WERI-Rb-1 (cell line): Measurements from ENCODE around the gene CCNQ.
A peak's percentile ranks its signal among the peaks of the same experiment; 100 is the strongest.

ENCODE experiments used
- DNase-seq: peaks from one replicate; pipeline ENCODE4 v3.0.0-alpha.2; 2020
- H3K27ac ChIP-seq: fragments of 250-450 bp; sonication (Bioruptor Pico); 2 replicates; pipeline ENCODE4 v1.5.1; 2020; ENCODE audit warnings: mild to moderate bottlenecking, moderate library complexity
- H3K27me3 ChIP-seq: fragments of 250-450 bp; sonication (Bioruptor Pico); 2 replicates; pipeline ENCODE4 v1.5.1; 2021; ENCODE audit warnings: mild to moderate bottlenecking, low read depth, moderate library complexity; ENCODE audit not compliant: insufficient read depth, severe bottlenecking
- H3K36me3 ChIP-seq: fragments of 250-450 bp; sonication (Bioruptor Pico); 2 replicates; pipeline ENCODE4 v1.5.1; 2020; ENCODE audit warnings: mild to moderate bottlenecking, moderate library complexity
- H3K4me3 ChIP-seq: 2 replicates; pipeline ENCODE4 v1.5.1; 2011; ENCODE audit warnings: low read depth, mild to moderate bottlenecking, control low read depth, low read length
- H3K9me3 ChIP-seq: fragments of 250-450 bp; sonication (Bioruptor Pico); 2 replicates; pipeline ENCODE4 v1.5.1; 2021; ENCODE audit warnings: mild to moderate bottlenecking, moderate library complexity; ENCODE audit not compliant: severe bottlenecking
- TF ChIP-seq, protein P1 (sequence below): IDR thresholded peaks from 2 replicates; pipeline ENCODE4 v1.5.1; 2011; ENCODE audit warnings: low read depth, mild to moderate bottlenecking, control low read depth, inconsistent platforms, low read length

The CCNQ gene

DNA sequence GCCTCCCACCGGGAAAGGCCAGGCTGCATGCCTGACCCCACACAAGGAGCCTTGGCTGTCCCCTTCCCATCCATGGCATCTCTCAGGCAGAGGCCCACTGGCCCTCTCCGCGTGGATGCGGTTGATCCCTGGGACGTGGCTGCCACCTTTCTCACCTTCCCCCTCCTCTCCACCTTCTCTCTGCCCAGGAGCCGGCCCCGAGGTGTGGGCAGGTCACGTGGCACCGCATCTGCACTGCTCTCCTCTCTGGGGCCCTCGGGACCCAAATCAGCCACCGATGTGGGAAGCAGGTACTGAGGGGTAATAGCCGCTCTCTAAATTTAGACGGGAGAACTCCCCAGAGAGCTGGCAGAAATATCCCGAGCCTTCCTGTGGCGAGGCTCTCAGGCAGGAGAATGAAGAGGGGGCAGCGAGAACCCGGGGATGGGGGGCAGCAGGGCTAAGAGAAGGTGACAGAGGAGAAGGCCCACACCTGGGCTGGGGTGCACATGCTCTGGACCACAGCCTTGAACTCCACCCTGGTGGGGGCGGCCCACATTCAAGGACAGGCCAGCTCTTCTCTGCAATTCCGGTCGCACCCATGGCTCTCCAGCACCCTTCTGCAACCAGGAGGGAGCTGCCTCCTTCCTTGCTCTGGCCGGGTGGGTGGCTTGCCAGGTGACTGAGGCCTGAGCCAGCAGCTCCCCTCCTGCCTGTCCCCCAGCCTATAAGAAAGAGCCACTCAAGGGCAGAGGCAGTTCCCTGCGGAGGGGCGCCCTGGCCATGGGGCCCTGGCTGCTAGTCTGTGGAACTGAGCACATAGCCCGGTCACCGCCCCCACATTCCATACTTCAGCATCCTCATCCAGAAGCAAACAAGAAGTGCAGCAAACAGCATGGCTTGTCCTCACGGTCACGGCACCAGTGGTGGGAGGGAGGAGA is 38.4 kb upstream of the CCNQ start:
- H3K27me3 ChIP-seq = peaks cover 29% of the 10 kb centered on the region
- DNase-seq = no peak

DNA sequence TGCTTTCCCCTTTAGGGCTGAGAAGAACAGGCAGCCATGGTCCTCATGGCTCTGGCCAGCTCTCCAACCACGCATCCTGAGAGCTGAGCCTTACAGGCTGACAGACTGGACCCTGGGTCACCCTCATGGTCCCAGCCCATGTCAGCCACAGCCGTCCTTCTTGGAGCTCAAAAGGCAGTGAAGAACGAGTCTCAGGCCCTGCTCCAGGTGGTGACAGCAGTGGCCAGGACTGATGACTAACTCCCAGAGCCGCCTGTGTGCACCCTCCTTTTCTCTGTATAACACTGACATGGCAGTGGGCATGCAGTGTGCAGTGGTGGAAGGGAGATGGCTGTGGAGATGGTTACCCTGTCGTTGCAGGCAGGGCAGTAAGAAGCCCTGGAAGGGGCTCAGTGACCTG is 37.8 kb upstream of the CCNQ start:
- Histone ChIP-seq H3K36me3 (no peaks in the 10 kb centered on the region), H3K27me3 (peaks cover 30% of the 10 kb centered on the region), H3K4me3 (no peak overlapping the region), H3K27ac (no peak overlapping the region), H3K9me3 (no peaks in the 10 kb centered on the region)
- DNase-seq = no peak
- TF ChIP-seq, protein P1, sequence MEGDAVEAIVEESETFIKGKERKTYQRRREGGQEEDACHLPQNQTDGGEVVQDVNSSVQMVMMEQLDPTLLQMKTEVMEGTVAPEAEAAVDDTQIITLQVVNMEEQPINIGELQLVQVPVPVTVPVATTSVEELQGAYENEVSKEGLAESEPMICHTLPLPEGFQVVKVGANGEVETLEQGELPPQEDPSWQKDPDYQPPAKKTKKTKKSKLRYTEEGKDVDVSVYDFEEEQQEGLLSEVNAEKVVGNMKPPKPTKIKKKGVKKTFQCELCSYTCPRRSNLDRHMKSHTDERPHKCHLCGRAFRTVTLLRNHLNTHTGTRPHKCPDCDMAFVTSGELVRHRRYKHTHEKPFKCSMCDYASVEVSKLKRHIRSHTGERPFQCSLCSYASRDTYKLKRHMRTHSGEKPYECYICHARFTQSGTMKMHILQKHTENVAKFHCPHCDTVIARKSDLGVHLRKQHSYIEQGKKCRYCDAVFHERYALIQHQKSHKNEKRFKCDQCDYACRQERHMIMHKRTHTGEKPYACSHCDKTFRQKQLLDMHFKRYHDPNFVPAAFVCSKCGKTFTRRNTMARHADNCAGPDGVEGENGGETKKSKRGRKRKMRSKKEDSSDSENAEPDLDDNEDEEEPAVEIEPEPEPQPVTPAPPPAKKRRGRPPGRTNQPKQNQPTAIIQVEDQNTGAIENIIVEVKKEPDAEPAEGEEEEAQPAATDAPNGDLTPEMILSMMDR = no peak

More for the DNA sequence above, 38.4 kb upstream of the CCNQ start:
- H3K4me3 ChIP-seq = no peak overlapping the region
- no peaks in the 10 kb centered on the region for H3K36me3 ChIP-seq
- no peaks in the 10 kb centered on the region for H3K9me3 ChIP-seq
- TF ChIP-seq, protein P1 = no peak
- no peak overlapping the region for H3K27ac ChIP-seq

- DNase-seq = peak; percentile 85
- Histone ChIP-seq H3K36me3 (no peaks in the 10 kb centered on the region), H3K4me3 (no peak overlapping the region), H3K27ac (no peak overlapping the region), H3K27me3 (peaks cover 28% of the 10 kb centered on the region), H3K9me3 (peaks cover 3% of the 10 kb centered on the region)
- TF ChIP-seq, protein P1 = peak; percentile 93
Measured at GRCh38 chrX:153635788-153636668, 37.1 kb upstream of the CCNQ start.

DNA sequence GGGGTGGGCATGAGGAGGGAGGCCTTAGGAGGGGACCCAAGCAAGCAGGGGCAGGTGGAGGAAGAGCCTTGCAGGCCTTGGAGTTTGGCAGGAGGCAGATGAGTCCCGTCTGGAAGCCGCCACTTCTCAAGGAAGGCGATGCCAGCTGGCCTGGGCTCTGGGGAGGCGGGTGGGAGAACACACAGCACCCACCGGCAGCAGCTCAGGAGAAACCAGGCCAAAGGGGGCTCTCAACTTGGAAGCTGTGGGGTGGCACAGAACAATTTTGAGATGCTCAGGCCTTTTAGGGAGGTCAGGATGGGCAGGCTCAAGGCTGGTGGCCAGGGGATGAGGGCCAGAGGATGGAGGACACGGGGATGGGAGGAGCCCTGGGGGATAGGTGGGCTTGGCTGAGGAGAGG is 36.4 kb upstream of the CCNQ start:
- Histone ChIP-seq H3K4me3 (no peak overlapping the region), H3K27ac (no peak overlapping the region; the same call in 1 of the 2 replicates), H3K27me3 (peaks cover 25% of the 10 kb centered on the region), H3K36me3 (no peaks in the 10 kb centered on the region), H3K9me3 (peaks cover 3% of the 10 kb centered on the region)
- TF ChIP-seq, protein P1 = no peak
- DNase-seq = no peak

GRCh38 chrX:153634832-153635231 is 35.9 kb upstream of the CCNQ start:
- H3K4me3 ChIP-seq = no peak overlapping the region
- peaks cover 3% of the 10 kb centered on the region for H3K9me3 ChIP-seq
- TF ChIP-seq, protein P1 = no peak
- peak; percentile 42 for DNase-seq
- H3K27me3 ChIP-seq = peaks cover 25% of the 10 kb centered on the region
- peak overlapping the region; percentile 20; the same call in 1 of the 2 replicates for H3K27ac ChIP-seq
- no peaks in the 10 kb centered on the region for H3K36me3 ChIP-seq
